Measurements from ENCODE around the gene SAC3D1.
"Not testable (repeated sequence)": the region's sequence is repeated elsewhere in the genome, so short reads cannot be mapped to it uniquely, and the experiment has no call there.

SAC3D1 gene
- 4.1 reads per million, percentile 16 among the genes with 10 or more reads in this experiment for total RNA-seq

DNA sequence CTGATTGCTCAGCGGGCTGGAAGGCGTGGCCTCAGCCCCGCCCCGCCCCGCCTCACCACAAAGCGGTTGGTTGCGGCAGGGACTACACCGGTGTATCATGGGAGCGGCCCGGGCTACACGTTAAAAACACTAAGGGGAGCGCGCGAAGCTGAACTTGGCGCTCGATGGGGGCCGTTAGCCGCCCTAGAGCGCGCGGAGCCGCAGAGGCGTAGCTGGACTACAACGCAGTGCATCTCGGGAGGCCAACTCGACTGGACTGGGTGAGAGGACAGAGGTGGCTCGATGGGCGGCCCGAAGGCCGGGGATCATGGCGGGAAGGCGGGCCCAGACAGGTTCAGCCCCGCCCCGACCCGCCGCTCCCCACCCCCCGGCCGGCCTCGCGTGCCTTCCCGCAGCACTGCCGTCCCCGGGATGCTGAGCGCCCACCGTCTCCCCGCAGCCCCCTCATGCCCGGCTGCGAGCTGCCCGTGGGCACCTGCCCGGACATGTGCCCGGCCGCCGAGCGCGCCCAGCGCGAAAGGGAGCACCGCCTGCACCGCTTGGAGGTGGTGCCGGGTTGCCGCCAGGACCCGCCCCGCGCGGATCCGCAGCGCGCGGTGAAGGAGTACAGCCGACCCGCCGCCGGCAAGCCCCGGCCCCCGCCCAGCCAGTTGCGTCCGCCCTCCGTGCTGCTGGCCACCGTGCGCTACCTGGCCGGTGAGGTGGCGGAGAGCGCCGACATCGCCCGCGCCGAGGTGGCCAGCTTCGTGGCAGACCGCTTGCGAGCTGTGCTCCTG is at the start of gene SAC3D1:
Gene SAC3D1 (plus strand): TSS at position 364 of the 776 bp plus-strand sequence. CDS start 83 bp downstream, at position 447.
- peak; percentile 74 for DNase-seq

GRCh38 chr11:64994318-64994717 is 46.7 kb upstream of the SAC3D1 start:
- no peak for DNase-seq

- no peak for DNase-seq
Observed at GRCh38 chr11:64996327-64996709, 44.7 kb upstream of the SAC3D1 start.

DNA sequence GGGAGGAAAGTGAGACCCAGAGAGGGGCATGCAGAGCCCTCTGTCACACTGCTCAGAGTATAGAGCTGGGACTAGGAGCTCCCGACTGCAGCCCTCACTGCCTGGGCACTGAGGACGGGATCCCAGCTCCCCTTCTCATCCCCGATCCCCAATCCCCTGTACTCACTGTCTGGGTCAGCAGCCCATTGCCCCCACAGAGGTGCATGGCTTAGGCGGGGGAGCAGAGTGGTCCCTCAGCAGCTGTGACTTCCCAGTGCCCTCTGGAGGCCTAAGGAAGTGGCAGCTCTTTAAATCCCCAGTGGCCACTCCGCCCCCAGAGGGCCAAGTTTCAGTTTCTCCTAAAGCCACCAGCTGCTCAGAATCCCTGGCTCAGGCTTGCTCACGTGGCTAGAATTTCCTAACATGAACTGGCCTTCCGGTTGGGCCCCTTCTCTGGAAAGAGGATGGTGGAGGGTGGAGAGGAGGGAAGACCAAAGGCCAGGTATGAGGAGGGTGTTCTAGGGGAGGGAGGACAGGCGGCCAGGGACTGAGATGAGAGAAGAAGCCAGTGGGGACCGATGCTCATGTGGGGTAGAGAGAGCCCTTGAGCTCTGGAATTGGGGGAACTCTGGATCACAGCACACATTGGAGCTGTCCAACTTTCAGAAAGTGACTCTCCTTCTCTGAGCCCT is 44.2 kb upstream of the SAC3D1 start, which contains the start of gene BATF2:
Gene BATF2 (minus strand): TSS at position 262 of the 671 bp plus-strand sequence. CDS start 57 bp downstream, at position 205.
- DNase-seq = no peak

- no peak for DNase-seq
Observed at GRCh38 chr11:64998141-64998540, 42.9 kb upstream of the SAC3D1 start.

GRCh38 chr11:64998690-64999431 is 42.1 kb upstream of the SAC3D1 start:
- no peak for DNase-seq

GRCh38 chr11:64999478-64999877 is 41.5 kb upstream of the SAC3D1 start:
- no peak for DNase-seq

DNA sequence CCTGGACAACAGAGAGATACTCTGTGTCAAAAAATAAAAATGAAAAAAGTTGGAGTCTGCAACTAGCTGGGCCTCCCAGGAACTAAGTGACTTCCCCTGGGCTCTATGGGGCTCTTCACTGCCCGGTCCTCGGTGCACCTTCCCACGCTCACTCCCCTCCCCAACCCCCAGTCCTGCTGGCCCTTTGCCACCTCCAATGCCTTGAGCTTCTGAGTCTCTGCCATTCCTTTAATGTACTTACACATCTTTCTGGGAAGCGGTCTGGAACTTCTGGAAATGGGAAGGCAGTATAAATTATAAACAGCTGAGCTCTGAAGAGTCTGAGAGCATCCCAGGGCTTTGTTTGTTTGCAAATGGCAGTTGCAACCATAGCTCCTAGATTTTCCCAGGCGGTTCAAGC is 38.3 kb upstream of the SAC3D1 start:
- no peak for DNase-seq

DNA sequence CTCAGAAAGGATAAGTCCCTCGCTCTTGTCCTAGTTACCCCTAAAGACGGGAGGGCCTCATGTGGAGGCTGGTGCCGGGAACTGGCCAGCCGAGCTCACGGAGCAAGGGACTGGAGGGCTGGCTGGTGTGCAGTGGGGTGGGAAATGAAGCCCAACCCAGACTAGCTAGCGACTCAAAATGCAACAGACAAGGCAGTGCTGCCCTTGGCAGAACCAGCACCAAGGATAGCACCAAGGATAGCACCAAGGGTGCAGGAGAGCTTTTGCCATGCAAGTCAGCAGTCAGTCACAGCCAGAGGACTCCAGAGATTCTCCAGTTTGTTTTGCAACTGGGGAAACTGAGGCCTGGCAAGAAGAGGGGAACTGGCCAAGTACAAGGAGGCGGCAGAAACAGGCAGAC is 37.7 kb upstream of the SAC3D1 start:
- no peak for DNase-seq

DNA sequence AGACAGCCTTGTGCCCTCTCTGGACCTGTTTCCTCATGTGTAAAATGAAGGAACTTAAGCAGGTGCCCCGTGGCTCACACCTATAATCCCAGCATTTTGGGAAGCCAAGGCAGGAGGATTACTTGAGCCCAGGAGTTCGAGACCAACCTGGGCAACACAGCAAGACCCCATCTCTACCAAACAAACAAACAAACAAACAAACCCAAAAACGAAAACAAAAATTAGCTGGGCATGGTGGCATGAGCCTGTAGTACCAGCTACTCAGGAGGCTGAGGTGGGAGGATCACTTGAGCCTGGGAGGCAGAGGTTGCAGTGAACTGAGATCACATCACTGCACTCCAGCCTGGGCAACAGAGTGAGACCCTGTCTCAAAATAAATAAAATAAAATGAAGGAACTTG is 37.0 kb upstream of the SAC3D1 start:
- DNase-seq = not testable (repeated sequence)

DNA sequence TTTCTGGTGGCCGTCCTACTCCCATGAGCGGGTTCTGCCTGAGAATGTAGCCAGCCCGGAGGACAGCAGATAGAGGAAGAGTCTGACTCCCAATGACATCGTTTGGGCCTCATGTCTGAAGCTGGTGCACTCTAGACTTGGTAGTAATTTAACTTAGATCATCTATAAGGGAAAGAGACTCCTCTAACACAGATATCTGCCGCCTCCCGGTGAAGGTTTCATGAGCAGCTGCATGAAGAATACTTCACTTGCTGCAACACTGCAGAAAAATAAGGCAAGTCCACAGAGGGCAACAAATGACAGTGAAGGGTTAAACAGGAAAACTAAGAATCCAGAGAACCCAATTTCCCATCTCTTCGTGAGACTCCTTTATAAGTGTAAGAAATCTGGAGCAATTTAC is 33.0 kb upstream of the SAC3D1 start:
- DNase-seq = no peak

- DNase-seq = no peak
Observed at GRCh38 chr11:65008873-65009272, 32.1 kb upstream of the SAC3D1 start.

GRCh38 chr11:65013130-65013887 is 27.7 kb upstream of the SAC3D1 start:
- DNase-seq = peak; percentile 85

DNA sequence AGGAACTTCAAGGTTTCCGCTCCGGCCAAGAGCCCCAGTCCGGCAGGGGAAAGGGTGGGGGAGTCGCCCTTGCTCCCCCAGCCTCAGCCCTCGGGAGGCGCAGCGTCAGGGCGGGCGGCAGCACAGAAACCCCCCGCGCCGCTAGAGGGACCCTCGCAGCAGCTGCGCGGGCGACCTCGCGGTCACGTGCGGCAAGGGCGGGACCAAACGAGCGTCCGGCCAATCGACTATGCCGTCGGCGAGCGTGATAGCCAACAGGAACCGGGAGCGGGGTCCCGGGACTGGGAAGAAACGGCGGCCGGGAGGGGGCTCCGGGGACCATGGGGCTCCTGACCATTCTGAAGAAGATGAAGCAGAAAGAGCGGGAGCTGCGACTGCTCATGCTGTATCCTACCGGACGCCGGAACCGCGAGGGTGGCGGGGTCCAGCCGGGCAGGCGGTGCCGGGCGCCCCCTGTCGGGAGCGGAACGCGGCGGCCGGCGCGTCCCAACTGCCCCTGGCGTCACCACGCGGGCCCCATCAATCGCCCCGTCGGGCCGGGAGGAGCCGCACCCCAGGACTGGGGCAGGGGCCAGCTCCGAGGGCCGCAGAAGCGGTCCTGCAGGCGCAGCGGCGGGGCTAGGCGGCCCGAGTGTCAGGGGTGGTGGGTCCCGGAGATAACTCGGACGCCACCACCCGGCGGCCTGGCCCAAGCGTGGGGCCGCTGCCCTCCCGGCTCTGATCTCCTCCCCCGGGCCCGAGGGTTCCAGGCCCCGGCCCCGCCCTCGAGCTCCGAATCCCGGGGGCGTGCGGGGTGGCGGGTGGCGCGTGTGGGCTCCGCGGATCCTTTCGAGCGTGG is 26.9 kb upstream of the SAC3D1 start, which contains the start of gene ARL2:
Gene ARL2 (plus strand): TSS at position 273 of the 838 bp plus-strand sequence. CDS start 48 bp downstream, at position 321.
- peak; percentile 80 for DNase-seq

DNA sequence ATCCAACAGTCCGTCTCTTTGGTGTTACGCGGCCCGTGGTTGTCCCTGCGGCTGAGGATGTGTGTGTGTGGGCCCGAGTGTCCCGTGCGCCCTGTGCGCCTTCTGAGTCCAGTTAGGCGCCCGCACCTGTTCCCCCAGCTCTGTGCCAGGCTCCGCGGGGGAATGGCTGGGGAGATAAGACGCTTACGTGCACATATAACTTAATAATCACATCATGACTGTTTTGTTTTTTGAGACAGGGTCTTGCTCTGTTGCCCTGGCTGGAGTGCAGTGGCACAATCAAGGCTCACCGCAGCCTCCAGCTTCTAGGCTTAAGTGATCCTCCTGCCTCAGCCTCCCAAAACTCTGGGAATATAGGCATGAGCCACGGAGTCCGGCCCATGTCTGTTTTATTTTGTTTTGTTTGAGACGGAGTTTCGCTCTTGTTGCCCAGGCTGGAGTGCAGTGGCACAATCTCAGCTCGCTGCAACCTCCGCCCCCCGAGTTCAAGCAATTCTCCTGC is 26.2 kb upstream of the SAC3D1 start:
- no peak for DNase-seq

- no peak for DNase-seq
Observed at GRCh38 chr11:65016705-65017104, 24.3 kb upstream of the SAC3D1 start.

DNA sequence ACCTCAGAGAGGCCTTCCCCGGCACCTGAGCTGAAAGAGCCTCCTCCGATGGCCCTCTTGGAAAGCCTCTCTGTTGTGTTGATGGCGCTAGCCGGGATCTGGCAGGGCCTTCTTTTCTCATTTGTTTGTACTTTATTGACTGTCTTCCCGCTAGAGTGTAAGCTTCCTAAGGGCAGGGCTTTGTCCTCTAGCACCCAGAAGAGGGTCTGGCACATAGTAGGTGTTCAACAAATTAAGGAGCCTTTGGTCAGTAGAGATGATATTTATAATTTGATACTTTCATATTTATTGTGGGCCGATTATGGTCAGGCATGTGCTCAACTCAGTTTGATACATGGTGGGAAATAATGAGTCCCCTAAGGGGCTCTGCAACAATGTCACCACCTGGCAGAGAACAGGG is 23.1 kb upstream of the SAC3D1 start:
- DNase-seq = no peak

- no peak for DNase-seq
Observed at GRCh38 chr11:65019824-65020223, 21.2 kb upstream of the SAC3D1 start.

- no peak for DNase-seq
Observed at GRCh38 chr11:65021003-65021402, 20.0 kb upstream of the SAC3D1 start.

DNA sequence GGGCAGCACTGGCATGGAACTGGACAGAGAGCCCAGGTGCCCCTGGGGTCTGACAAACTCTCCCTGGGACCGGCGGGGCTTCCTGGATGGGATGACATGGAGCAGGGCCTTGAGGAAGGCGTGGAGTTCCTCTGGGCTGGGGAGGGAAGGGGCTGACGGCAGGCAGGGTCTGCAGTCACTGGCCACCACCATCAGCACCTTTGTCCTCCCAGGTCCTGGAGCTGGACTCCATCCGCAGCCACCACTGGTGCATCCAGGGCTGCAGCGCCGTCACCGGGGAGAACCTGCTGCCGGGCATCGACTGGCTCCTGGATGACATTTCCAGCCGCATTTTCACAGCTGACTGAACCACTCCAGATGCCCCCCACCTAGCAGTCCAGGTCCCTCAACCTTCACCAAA is 19.5 kb upstream of the SAC3D1 start:
- DNase-seq = no peak

GRCh38 chr11:65023502-65023901 is 17.5 kb upstream of the SAC3D1 start:
- not testable (repeated sequence) for DNase-seq

Measured in effector CD4-positive, alpha-beta T cell (primary cell).